DMS 273 treated with DMSO at 0.1 percent for 48 hours (cell line): ENCODE measurements around the gene KIAA0232.
"Not testable (repeated sequence)": the region's sequence is repeated elsewhere in the genome, so short reads cannot be mapped to it uniquely, and the experiment has no call there.

Source experiments
- DNase-seq: peaks from one replicate; lab custom pipeline; 2025; lab: John Stamatoyannopoulos, UW

KIAA0232 gene

GRCh38 chr4:6754481-6755087, 27.9 kb upstream of the KIAA0232 start:
- DNase-seq, result no peak

- DNase-seq, result no peak
These were observed 27.3 kb upstream of the KIAA0232 start for GRCh38 chr4:6755088-6755753.

DNA sequence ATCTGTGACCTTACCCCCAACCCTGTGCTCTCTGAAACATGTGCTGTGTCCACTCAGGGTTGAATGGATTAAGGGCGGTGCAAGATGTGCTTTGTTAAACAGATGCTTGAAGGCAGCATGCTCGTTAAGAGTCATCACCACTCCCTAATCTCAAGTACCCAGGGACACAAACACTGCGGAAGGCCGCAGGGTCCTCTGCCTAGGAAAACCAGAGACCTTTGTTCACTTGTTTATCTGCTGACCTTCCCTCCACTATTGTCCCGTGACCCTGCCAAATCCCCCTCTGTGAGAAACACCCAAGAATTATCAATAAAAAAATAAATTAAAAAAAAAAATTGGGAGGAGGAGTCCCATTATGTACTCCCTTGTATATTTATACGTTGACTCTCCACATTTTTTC, 26.2 kb upstream of the KIAA0232 start:
- not testable (repeated sequence) for DNase-seq

DNA sequence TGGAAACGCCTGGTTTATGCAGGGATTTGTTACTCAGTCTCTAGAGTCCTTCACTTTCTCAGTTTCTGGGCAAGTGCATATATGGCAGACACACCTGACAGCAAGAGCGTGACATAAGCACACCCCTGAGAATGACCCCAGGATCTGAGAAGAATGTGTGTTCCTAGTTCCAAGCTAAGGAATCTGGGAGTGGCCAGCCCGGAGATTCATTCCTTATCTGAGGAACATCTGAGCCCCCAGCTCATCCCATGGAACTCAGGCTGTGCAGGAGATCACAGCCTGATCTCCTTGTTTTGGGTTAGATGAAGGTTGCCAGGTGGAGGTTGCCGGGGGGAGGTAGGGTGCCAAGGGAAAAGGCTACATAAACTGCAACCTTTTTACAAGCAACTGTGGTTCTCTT, 23.8 kb upstream of the KIAA0232 start:
- DNase-seq, result no peak

GRCh38 chr4:6760865-6761264, 21.7 kb upstream of the KIAA0232 start:
- DNase-seq, result no peak

DNA sequence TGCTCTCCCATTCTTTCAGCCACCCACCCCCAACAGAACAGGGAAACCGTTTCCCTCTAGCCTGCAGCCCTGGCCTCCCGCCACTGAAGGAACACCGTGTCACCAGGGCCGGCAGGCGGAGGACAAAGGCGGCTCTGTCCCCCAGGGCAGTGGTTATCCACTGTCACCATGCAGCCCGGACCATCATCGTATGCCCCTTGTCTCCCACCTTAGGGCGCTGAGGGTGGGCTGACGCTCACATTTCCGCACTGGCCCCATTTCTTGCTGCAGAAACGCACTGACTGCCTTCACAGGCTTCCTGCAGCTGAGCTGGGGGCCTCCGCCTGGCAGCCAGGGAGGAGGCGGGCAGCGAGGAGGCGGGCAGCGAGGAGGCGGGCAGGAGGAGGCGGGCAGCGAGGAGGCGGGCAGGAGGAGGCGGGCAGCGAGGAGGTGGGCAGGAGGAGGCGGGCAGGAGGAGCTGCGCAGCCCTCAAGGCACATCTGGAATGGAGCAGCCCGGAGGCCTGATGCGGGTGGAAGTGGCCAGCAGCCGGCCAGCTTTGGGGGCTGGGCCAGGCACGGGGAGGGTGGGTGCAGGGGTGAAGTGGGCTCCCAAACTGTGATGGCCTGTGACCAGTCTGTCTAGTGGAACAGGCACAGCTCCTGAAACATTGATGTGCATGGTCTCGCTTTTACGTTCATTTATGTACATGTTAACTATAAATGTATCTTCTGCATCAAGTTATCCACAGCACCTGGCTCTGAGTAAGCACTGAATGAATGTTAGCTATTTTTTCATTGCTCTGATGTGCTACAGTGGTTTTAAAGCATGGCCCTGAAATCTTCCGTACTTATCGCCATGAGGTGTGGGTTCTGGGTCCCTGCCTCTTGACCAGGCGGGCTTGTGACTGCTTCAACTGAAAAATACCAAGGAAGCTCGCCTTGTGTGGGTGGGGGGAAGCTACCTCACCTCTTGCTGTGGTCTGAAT, 20.6 kb upstream of the KIAA0232 start:
- DNase-seq, result no peak

DNA sequence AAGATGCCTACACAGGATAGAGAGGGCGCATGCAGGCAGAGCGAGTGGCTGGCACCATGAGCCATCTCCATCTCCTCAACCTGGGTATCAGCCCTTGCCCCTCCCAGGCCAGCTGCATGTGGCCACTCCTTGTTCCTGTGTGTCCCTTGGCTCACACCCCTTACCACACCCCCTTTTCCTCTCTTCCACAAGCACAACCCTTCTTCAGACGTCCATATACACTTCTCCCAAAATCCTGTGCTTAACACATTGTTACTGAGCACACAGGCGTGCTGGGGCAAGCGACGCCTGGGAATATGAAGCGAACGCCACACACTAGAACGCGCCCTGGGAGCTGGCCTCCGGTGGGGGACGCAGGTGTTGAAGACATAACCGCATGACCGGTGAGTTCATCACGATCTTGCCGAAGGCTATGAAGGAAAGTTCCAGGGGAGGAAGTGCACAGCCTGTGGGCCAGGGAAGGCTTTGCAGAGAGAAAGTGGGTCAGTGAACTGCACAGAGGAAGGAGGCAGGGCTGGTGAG, 19.1 kb upstream of the KIAA0232 start:
- DNase-seq, result no peak

GRCh38 chr4:6764976-6765620, 17.4 kb upstream of the KIAA0232 start:
- no peak for DNase-seq

DNA sequence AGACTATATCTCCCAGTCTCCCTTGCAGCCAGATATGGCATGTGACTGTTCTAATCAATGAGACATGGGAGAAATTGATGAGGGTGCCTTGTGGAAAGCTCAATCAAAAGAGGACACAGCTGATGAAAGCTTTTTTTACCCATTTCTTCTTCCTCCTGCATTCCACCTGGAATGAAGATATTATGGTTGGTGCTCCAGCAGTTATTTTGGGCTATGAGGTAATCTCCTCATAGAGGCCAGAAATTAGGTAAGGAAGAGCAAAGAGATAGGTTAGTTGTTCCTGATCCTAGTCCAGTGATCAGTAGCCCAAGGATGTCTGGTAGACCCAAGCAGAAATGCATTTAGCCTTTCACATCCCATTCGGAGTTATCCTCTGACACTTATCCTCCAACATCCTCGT, 16.8 kb upstream of the KIAA0232 start:
- no peak for DNase-seq

DNA sequence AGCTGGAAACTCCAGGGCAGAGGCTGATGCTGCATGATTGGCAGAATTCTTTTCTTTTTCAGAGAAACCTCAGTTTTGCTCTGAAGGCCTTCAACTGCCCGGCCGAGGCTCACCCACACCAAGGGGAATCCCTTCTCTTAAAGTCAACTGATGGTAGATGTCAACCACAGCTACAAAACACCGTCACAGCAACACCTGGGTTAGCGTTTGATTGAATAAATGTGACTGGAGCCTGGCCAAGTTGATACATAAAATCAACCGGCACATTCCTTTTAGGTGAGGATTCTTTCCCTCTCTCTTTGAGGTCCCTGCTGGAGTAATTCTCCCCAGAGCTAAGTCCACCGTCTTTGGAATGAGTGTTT, 15.2 kb upstream of the KIAA0232 start:
- DNase-seq, result no peak

DNA sequence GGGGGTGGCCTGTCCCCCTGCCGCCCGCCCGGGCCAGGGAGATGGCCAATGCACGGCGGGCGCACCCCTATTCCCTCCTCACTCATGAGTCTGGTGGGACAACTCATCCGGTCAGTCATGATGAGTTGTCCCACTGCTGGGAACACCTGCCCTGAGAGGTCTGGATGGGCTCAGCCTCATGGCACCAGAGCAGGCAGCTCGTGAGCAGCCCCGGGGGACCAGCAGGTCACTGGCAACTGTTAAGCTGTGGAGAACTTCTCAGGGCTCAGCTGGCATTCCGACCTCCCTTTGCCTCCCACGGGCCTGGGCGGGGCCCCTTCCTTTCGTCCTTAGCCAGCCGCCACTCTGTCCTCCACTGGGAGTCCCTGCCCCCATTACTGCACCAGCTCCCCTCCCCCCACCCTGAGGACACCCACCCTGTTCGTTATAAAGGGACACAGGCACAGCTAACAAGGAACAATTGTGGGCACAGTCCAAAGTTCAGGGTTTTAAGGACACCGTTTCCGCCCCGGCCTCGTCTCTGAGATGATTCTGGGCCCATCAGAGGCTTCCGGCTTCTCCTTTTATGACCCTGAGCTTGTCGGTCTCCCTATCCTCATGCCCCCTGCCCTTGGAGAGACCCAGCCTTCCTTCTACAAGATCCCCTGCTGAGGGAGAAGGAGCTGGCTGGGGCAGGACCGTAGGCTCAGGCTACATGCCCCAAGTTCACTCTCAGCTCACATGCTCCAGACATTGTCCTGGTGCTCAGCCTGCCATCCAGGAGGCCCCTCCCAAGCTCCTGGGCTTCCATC, 14.6 kb upstream of the KIAA0232 start:
- no peak for DNase-seq

DNA sequence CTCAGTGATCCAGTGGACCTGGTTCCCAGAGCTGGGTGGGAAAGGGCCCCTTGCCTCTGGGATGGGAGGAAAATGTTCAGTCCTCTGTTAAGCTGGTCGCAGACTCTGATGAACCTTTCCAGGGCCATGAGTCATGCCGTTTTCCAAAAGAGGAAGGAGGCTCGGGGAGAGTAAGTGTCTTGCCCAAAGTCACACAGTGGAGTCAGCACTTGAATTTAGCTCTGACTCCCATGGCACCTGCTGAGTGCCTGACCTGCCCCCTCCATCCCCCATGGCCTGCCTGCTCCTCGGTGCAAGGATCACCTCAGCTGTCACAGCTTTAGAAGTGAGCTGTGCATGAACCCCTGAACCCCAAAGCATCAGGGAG, 14.0 kb upstream of the KIAA0232 start:
- no peak for DNase-seq

DNA sequence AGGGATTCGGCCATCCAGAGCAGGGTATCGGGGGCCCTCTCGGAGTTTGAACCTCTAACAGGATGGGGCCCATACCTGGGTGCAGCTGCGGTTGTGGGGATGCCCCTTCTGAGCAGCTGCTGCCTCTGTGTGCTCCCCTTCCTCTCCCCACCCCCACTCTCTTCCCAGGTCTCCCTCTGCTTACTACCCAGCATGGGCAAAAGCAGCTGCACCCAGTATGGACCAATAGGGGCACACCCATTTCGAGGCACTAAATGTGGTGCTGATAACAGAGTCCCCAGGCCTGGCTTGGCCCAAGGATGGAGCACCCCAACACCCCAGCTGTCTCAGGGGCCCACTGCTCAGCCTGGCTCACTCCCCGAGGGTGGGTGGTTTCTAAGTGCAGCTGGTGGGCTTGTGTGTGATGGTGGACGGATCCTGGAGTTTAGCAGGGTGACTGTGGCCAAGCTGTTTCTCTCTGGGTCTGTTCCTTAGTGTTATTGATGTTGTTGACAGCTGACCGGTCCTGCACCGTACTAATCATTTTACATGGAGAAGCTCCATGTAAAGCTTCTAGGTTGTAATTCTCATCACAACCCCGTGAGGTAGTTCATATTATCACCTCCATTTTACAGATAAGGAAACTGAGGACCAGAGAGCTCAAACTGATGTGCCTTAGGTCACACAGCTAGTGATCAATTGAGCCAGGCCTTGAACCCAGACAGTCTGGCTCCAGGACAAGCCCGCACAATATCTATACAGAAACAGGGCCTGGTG, 13.1 kb upstream of the KIAA0232 start:
- DNase-seq, result no peak

GRCh38 chr4:6769989-6770420, 12.5 kb upstream of the KIAA0232 start:
- no peak for DNase-seq

GRCh38 chr4:6770581-6771228, 11.8 kb upstream of the KIAA0232 start:
- DNase-seq, result no peak

GRCh38 chr4:6771229-6771671, 11.3 kb upstream of the KIAA0232 start:
- DNase-seq, result no peak

GRCh38 chr4:6772223-6772928, 10.2 kb upstream of the KIAA0232 start:
- peak; percentile 5 for DNase-seq

DNA sequence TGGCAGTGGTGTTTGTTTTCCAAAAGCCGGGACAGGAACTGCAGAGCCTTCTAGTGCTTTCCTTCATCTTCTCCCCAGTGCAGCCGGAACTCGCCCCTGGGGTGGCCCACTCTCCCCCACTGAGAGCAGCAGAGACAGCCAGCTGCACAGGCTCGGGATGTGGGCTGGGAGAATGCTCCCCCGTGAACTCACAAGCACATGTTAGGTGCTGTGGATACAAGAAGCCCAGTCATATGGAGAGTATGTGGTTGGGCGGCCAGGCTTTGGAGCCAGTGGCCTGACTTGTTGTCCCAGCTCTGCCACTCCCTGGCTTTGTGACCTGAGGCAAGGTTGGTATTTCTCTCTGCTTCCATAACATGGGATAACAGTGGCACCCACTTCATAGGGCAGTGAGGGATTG, 9.4 kb upstream of the KIAA0232 start:
- no peak for DNase-seq
